ENCODE data around the gene DAPK1.

Gene DAPK1

GRCh38 chr9:87618226-87618625, 120.6 kb downstream of the DAPK1 start:
- DNase-seq: no peak

- no peak for DNase-seq
These were observed 121.3 kb downstream of the DAPK1 start for GRCh38 chr9:87618931-87619330.

- no peak for DNase-seq
These were observed 121.7 kb downstream of the DAPK1 start for GRCh38 chr9:87619346-87619745.

GRCh38 chr9:87620731-87621322, 123.2 kb downstream of the DAPK1 start:
- DNase-seq: no peak

GRCh38 chr9:87622098-87622497, 124.4 kb downstream of the DAPK1 start:
- DNase-seq: no peak

- no peak for DNase-seq
These were observed 125.3 kb downstream of the DAPK1 start for GRCh38 chr9:87622923-87623322.

GRCh38 chr9:87628346-87628745, 130.7 kb downstream of the DAPK1 start:
- no peak for DNase-seq

- no peak for DNase-seq
These were observed 131.4 kb downstream of the DAPK1 start for GRCh38 chr9:87629104-87629503.

GRCh38 chr9:87630266-87630665, 132.6 kb downstream of the DAPK1 start:
- no peak for DNase-seq

GRCh38 chr9:87630846-87631245, 133.2 kb downstream of the DAPK1 start:
- DNase-seq: no peak

GRCh38 chr9:87635656-87636501, 138.2 kb downstream of the DAPK1 start:
- no peak for DNase-seq

GRCh38 chr9:87638292-87638691, 140.6 kb downstream of the DAPK1 start:
- no peak for DNase-seq

- no peak for DNase-seq
These were observed 142.3 kb downstream of the DAPK1 start for GRCh38 chr9:87639949-87640348.

- DNase-seq: no peak
These were observed 142.7 kb downstream of the DAPK1 start for GRCh38 chr9:87640385-87640795.

GRCh38 chr9:87641067-87641466, 143.4 kb downstream of the DAPK1 start:
- DNase-seq: no peak

- no peak for DNase-seq
These were observed 144.9 kb downstream of the DAPK1 start for GRCh38 chr9:87642330-87643106.

GRCh38 chr9:87643107-87643650, 145.5 kb downstream of the DAPK1 start:
- DNase-seq: no peak

GRCh38 chr9:87643778-87644570, 146.3 kb downstream of the DAPK1 start:
- DNase-seq: no peak

GRCh38 chr9:87644659-87645058, 147.0 kb downstream of the DAPK1 start:
- DNase-seq: no peak

- DNase-seq: no peak
These were observed 148.9 kb downstream of the DAPK1 start for GRCh38 chr9:87646546-87646945.

- no peak for DNase-seq
These were observed 149.4 kb downstream of the DAPK1 start for GRCh38 chr9:87647114-87647513.

GRCh38 chr9:87648606-87649005, 150.9 kb downstream of the DAPK1 start:
- no peak for DNase-seq
